Caco-2 (cell line): Measurements from ENCODE around the gene HNRNPM. TPM values are rescaled to one million over a fixed set of nuclear protein-coding genes. Genes with fewer than 3 reads are reported as not detected.

ENCODE experiments used
- BruUV-seq: library from RNA; stranded (reverse); fragments of 400-500 nt; replicated peaks from 2 replicates; lab custom pipeline; 2021; lab: Mats Ljungman, UMichigan
- CTCF ChIA-PET: fragments of 300-600 bp; sonication (Branson Sonifier 250); formaldehyde crosslinking; loops from one replicate; lab custom pipeline; 2022; ENCODE audit warnings: antibody characterized with exemption; lab: Charles Lee
- POLR2A ChIA-PET: fragments of 300-600 bp; sonication (Branson Sonifier 250); formaldehyde crosslinking; loops from one replicate; lab custom pipeline; 2022; ENCODE audit warnings: antibody characterized with exemption; lab: Charles Lee
- DNase-seq, 2 experiments: peaks; one replicate each; pipeline versions ENCODE4 v3.0.0 to v3.0.0-alpha.2; 2020 to 2022
- H3K27me3 ChIP-seq: replicated peaks from 2 replicates; pipeline ENCODE4 v1.6.0; 2011; ENCODE audit warnings: low read length; ENCODE audit not compliant: control insufficient read depth, insufficient read depth
- H3K36me3 ChIP-seq: 2 replicates; pipeline ENCODE4 v1.5.1; 2011; ENCODE audit warnings: low read length; ENCODE audit not compliant: control insufficient read depth, insufficient read depth
- H3K4me1 ChIP-seq: fragments of 250-450 bp; sonication (Bioruptor Pico); 2 replicates; pipeline ENCODE4 v1.5.1; 2020; ENCODE audit warnings: mild to moderate bottlenecking
- H3K4me3 ChIP-seq: 2 replicates; pipeline ENCODE4 v1.5.1; 2011; ENCODE audit warnings: low read depth, mild to moderate bottlenecking, control low read depth, low read length
- H3K9me3 ChIP-seq: fragments of 250-450 bp; sonication (Bioruptor Pico); 2 replicates; pipeline ENCODE4 v1.5.1; 2020; ENCODE audit warnings: mild to moderate bottlenecking, moderate library complexity
- H3K27ac Mint-ChIP-seq: one replicate; pipeline ENCODE4 v1.8.0; 2022; ENCODE audit warnings: mixed read lengths; ENCODE audit not compliant: unreplicated experiment
- H3K27me3 Mint-ChIP-seq: one replicate; pipeline ENCODE4 v1.8.0; 2022; ENCODE audit warnings: mixed read lengths; ENCODE audit not compliant: insufficient read depth, unreplicated experiment
- H3K36me3 Mint-ChIP-seq: one replicate; pipeline ENCODE4 v1.8.0; 2022; ENCODE audit warnings: mild to moderate bottlenecking, mixed read lengths; ENCODE audit not compliant: insufficient read depth, unreplicated experiment
- H3K4me1 Mint-ChIP-seq: one replicate; pipeline ENCODE4 v1.8.0; 2022; ENCODE audit warnings: low read depth, mixed read lengths; ENCODE audit not compliant: unreplicated experiment
- H3K4me3 Mint-ChIP-seq: one replicate; pipeline ENCODE4 v1.8.0; 2022; ENCODE audit warnings: mild to moderate bottlenecking, moderate library complexity, mixed read lengths; ENCODE audit not compliant: unreplicated experiment
- H3K9me3 Mint-ChIP-seq: one replicate; pipeline ENCODE4 v1.8.0; 2022; ENCODE audit warnings: mixed read lengths; ENCODE audit not compliant: unreplicated experiment
- CTCF ChIP-seq, 2 experiments: fragments of 200-600 bp in 1 of 2; IDR thresholded peaks; 1 replicate in 1 of 2; 2 replicates in 1 of 2; pipeline versions ENCODE4 v1.5.1 to v1.8.0; 2011 to 2022; ENCODE audit warnings: antibody characterized with exemption in 1 of 2, control low read depth in 1 of 2, inconsistent platforms in 1 of 2, low read depth in 1 of 2, low read length in 1 of 2, mild to moderate bottlenecking in 1 of 2, moderate library complexity in 1 of 2; ENCODE audit not compliant: insufficient read depth in 1 of 2, severe bottlenecking in 1 of 2, unreplicated experiment in 1 of 2
- intact Hi-C: fragments of 100-400 bp; cut with micrococcal nuclease; formaldehyde crosslinking; loops from one replicate; pipeline ENCODE4 v1.10.0; 2022; ENCODE audit not compliant: unreplicated experiment
- total RNA-seq: library from RNA; stranded (reverse); gene quantifications from 2 replicates; pipeline ENCODE4 v1.2.3, GENCODE V29; 2022

Gene HNRNPM
- total RNA-seq, 1 experiment from 2014 or later = 271 TPM

GRCh38 chr19:8468124-8468523, 23.3 kb downstream of the HNRNPM start:
- peaks cover 11% of the 10 kb centered on the region for H3K4me1 Mint-ChIP-seq
- H3K4me3 ChIP-seq = no peak overlapping the region
- H3K36me3 ChIP-seq = peaks cover 4% of the 10 kb centered on the region; the same call in 1 of the 2 replicates
- no peaks in the 10 kb centered on the region for H3K27me3 ChIP-seq
- no peaks in the 10 kb centered on the region for H3K9me3 Mint-ChIP-seq
- BruUV-seq = no TSS peak
- 0 out of 2 replicates have a peak, but pooled peaks cover 4% of the 10 kb centered on the region for H3K4me1 ChIP-seq
- POLR2A ChIA-PET = no interaction called here
- DNase-seq = no peak
- H3K4me3 Mint-ChIP-seq = no peak overlapping the region
- H3K9me3 ChIP-seq = no peaks in the 10 kb centered on the region
- intact Hi-C loops = no loop called here
- no peaks in the 10 kb centered on the region for H3K27me3 Mint-ChIP-seq
- no peak overlapping the region for H3K27ac Mint-ChIP-seq
- peaks cover 100% of the 10 kb centered on the region for H3K36me3 Mint-ChIP-seq
- CTCF ChIA-PET = interaction anchor here (0.7 kb wide), 1 partner anchor 109 kb away, joined by 4 read pairs; no protein-coding TSS in a partner anchor
- no peak for TF ChIP-seq CTCF (IDR thresholded peaks at IDR 0.05; ENCODE audit: insufficient read depth in 1 of 2, low read depth in 1 of 2, low read length in 1 of 2, severe bottlenecking in 1 of 2, unreplicated experiment in 1 of 2)

GRCh38 chr19:8468761-8469373, 24.1 kb downstream of the HNRNPM start:
- BruUV-seq = no TSS peak
- intact Hi-C loops = no loop called here
- Mint-ChIP-seq H3K9me3 (no peaks in the 10 kb centered on the region), H3K4me1 (peaks cover 9% of the 10 kb centered on the region), H3K27me3 (no peaks in the 10 kb centered on the region), H3K4me3 (no peak overlapping the region), H3K27ac (peak overlapping the region; percentile 24), H3K36me3 (peaks cover 100% of the 10 kb centered on the region)
- no peaks in the 10 kb centered on the region for H3K9me3 ChIP-seq
- H3K4me1 ChIP-seq = no peaks in the 10 kb centered on the region
- no peak for TF ChIP-seq CTCF (IDR thresholded peaks at IDR 0.05; ENCODE audit: insufficient read depth in 1 of 2, low read depth in 1 of 2, low read length in 1 of 2, severe bottlenecking in 1 of 2, unreplicated experiment in 1 of 2)
- no peaks in the 10 kb centered on the region for H3K27me3 ChIP-seq
- H3K36me3 ChIP-seq = peaks cover 4% of the 10 kb centered on the region; the same call in 1 of the 2 replicates
- CTCF ChIA-PET = no interaction called here
- H3K4me3 ChIP-seq = no peak overlapping the region
- POLR2A ChIA-PET = no interaction called here
- no peak for DNase-seq

- peaks cover 4% of the 10 kb centered on the region; the same call in 1 of the 2 replicates for H3K36me3 ChIP-seq
- TF ChIP-seq CTCF (IDR thresholded peaks at IDR 0.05; ENCODE audit: insufficient read depth in 1 of 2, low read depth in 1 of 2, low read length in 1 of 2, severe bottlenecking in 1 of 2, unreplicated experiment in 1 of 2) = no peak
- no peak overlapping the region for H3K4me3 ChIP-seq
- Mint-ChIP-seq H3K4me1 (peaks cover 9% of the 10 kb centered on the region), H3K9me3 (no peaks in the 10 kb centered on the region), H3K27me3 (no peaks in the 10 kb centered on the region), H3K4me3 (no peak overlapping the region), H3K27ac (no peak overlapping the region), H3K36me3 (peaks cover 100% of the 10 kb centered on the region)
- CTCF ChIA-PET = no interaction called here
- H3K27me3 ChIP-seq = no peaks in the 10 kb centered on the region
- no peaks in the 10 kb centered on the region for H3K4me1 ChIP-seq
- no TSS peak for BruUV-seq
- POLR2A ChIA-PET = no interaction called here
- no peaks in the 10 kb centered on the region for H3K9me3 ChIP-seq
- DNase-seq = no peak
- intact Hi-C loops = no loop called here
Measured at GRCh38 chr19:8469613-8470368, 25.0 kb downstream of the HNRNPM start.
